IMR-90 (cell line): ENCODE data around the gene PLEKHG5. TPM values are rescaled to one million over a fixed set of nuclear protein-coding genes. Genes with fewer than 3 reads are reported as not detected.

Source experiments
- ATAC-seq: fragments of 200-7000 bp; cut with Tn5 transposase; 2 replicates; pipeline ENCODE4 v1.9.1; 2020; ENCODE audit warnings: low read depth, mild to moderate bottlenecking, moderate library complexity
- BruUV-seq: library from RNA; stranded (reverse); fragments of 400-500 nt; replicated peaks from 2 replicates; lab custom pipeline; 2021; lab: Mats Ljungman, UMichigan
- CTCF ChIA-PET: fragments of 300-600 bp; formaldehyde crosslinking; extraction: SDS; loops from one replicate; lab custom pipeline; 2021; ENCODE audit warnings: antibody characterized with exemption; lab: Yijun Ruan, JAX
- POLR2A ChIA-PET: fragments of 300-600 bp; sonication (Branson Sonifier 250); formaldehyde crosslinking; loops from one replicate; lab custom pipeline; 2022; ENCODE audit warnings: antibody characterized with exemption; ENCODE audit not compliant: unreplicated experiment; lab: Charles Lee
- DNase-seq: peaks from one replicate; pipeline ENCODE4 v3.0.0; 2013
- H2AFZ ChIP-seq: replicated peaks from 2 replicates; pipeline ENCODE3; 2013; ENCODE audit warnings: low read length, mild to moderate bottlenecking; ENCODE audit not compliant: poor library complexity
- H2AK5ac ChIP-seq: 2 replicates; pipeline ENCODE4 v1.6.1; 2013; ENCODE audit warnings: low read depth, low read length, inconsistent platforms
- H2AK9ac ChIP-seq: replicated peaks from 2 replicates; pipeline ENCODE3; 2013; ENCODE audit warnings: mild to moderate bottlenecking, low read depth, low read length, moderate library complexity; ENCODE audit not compliant: poor library complexity
- H2BK120ac ChIP-seq: 2 replicates; pipeline ENCODE4 v1.6.1; 2013; ENCODE audit warnings: low read depth, low read length, inconsistent platforms
- H2BK15ac ChIP-seq: 3 replicates; pipeline ENCODE4 v1.6.1; 2013; ENCODE audit warnings: low read depth, low read length, inconsistent platforms
- H2BK20ac ChIP-seq: 2 replicates; pipeline ENCODE4 v1.6.1; 2013; ENCODE audit warnings: low read depth, mild to moderate bottlenecking, inconsistent platforms, low read length, moderate library complexity
- H2BK5ac ChIP-seq: 2 replicates; pipeline ENCODE4 v1.6.1; 2013; ENCODE audit warnings: mild to moderate bottlenecking, low read depth, low read length, inconsistent platforms; ENCODE audit not compliant: poor library complexity, severe bottlenecking
- H3K14ac ChIP-seq: replicated peaks from 2 replicates; pipeline ENCODE4 v1.6.1; 2013; ENCODE audit warnings: low read depth, low read length, inconsistent platforms
- H3K18ac ChIP-seq: 2 replicates; pipeline ENCODE4 v1.6.1; 2013; ENCODE audit warnings: low read depth, low read length, control low read depth
- H3K23ac ChIP-seq: 2 replicates; pipeline ENCODE4 v1.6.1; 2013; ENCODE audit warnings: low read depth, low read length, inconsistent platforms
- H3K27ac ChIP-seq: 2 replicates; pipeline ENCODE4 v1.5.1; 2013; ENCODE audit warnings: mild to moderate bottlenecking, control low read depth, low read length; ENCODE audit not compliant: insufficient read depth
- H3K27me3 ChIP-seq: 2 replicates; pipeline ENCODE4 v1.6.1; 2013; ENCODE audit warnings: low read length; ENCODE audit not compliant: control insufficient read depth, insufficient read depth
- H3K36me3 ChIP-seq: 2 replicates; pipeline ENCODE4 v1.6.1; 2013; ENCODE audit warnings: low read length, mixed read lengths; ENCODE audit not compliant: control insufficient read depth, insufficient read depth
- H3K4ac ChIP-seq: 2 replicates; pipeline ENCODE4 v1.6.1; 2013; ENCODE audit warnings: low read depth, low read length, inconsistent platforms
- H3K4me1 ChIP-seq: 2 replicates; pipeline ENCODE4 v1.6.1; 2013; ENCODE audit warnings: low read length, mixed read lengths; ENCODE audit not compliant: control insufficient read depth, insufficient read depth
- H3K4me2 ChIP-seq: 2 replicates; pipeline ENCODE4 v1.6.1; 2013; ENCODE audit warnings: low read depth, mild to moderate bottlenecking, control low read depth, low read length, moderate library complexity
- H3K4me3 ChIP-seq: 2 replicates; pipeline ENCODE4 v1.5.1; 2013; ENCODE audit warnings: low read depth, mild to moderate bottlenecking, control low read depth, low read length, moderate library complexity; ENCODE audit not compliant: insufficient read depth
- H3K56ac ChIP-seq: 2 replicates; pipeline ENCODE4 v1.6.1; 2013; ENCODE audit warnings: low read length, inconsistent platforms; ENCODE audit not compliant: insufficient read depth; ENCODE audit errors: extremely low read depth
- H3K79me1 ChIP-seq, 2 experiments: 2 replicates each; pipeline ENCODE4 v1.6.1; 2013; ENCODE audit warnings: low read length in 2 of 2, inconsistent platforms in 1 of 2, low read depth in 1 of 2
- H3K9ac ChIP-seq: 2 replicates; pipeline ENCODE4 v1.6.1; 2013; ENCODE audit warnings: low read depth, low read length, control low read depth
- H3K9me1 ChIP-seq: 2 replicates; pipeline ENCODE4 v1.6.1; 2013; ENCODE audit warnings: low read length, inconsistent platforms; ENCODE audit not compliant: insufficient read depth
- H3K9me3 ChIP-seq: 2 replicates; pipeline ENCODE4 v1.6.1; 2013; ENCODE audit warnings: low read length; ENCODE audit not compliant: control insufficient read depth, insufficient read depth
- H4K20me1 ChIP-seq: 2 replicates; pipeline ENCODE4 v1.6.1; 2013; ENCODE audit warnings: low read length, inconsistent platforms; ENCODE audit not compliant: insufficient read depth
- H4K5ac ChIP-seq: 2 replicates; pipeline ENCODE4 v1.6.1; 2013; ENCODE audit warnings: mild to moderate bottlenecking, low read depth, low read length, control low read depth
- H4K8ac ChIP-seq, 2 experiments: 2 replicates each; pipeline ENCODE4 v1.6.1; 2013; ENCODE audit warnings: low read depth in 2 of 2, low read length in 2 of 2, control low read depth in 1 of 2, inconsistent platforms in 1 of 2
- H4K91ac ChIP-seq: 2 replicates; pipeline ENCODE4 v1.6.1; 2013; ENCODE audit warnings: low read depth, low read length, inconsistent platforms; ENCODE audit not compliant: insufficient read depth
- CHD1 ChIP-seq: IDR thresholded peaks from 2 replicates; pipeline ENCODE4 v1.6.1; 2012; ENCODE audit warnings: low read depth, low read length, improper control_type of control experiment
- MAFK ChIP-seq: IDR thresholded peaks from 2 replicates; pipeline ENCODE4 v1.6.1; 2012; ENCODE audit warnings: low read depth, low read length, improper control_type of control experiment
- WGBS, 2 experiments: methylation state at CpG; one replicate each; pipeline versions ENCODE4 v1.1.5 to v1.1.7; 2013; ENCODE audit warnings: missing lambda C conversion rate in 2 of 2; ENCODE audit not compliant: insufficient read length in 1 of 2; ENCODE audit errors: extremely low coverage in 2 of 2; 5-methylcytosine and 5-hydroxymethylcytosine counted together
- dilution Hi-C: fragments of 300-500 bp; cut with HindIII; formaldehyde crosslinking; loops from one replicate; pipeline ENCODE4 v1.14.3; 2018; ENCODE audit warnings: low sequenced_read_pairs; ENCODE audit not compliant: unreplicated experiment
- in situ Hi-C: fragments of 300-500 bp; cut with MboI; formaldehyde crosslinking; loops from 3 replicates; pipeline ENCODE4 v1.14.3; 2019; ENCODE audit warnings: low sequenced_read_pairs, inconsistent platforms, mixed read lengths
- intact Hi-C: fragments of 100-400 bp; cut with micrococcal nuclease; formaldehyde crosslinking; loops from 2 replicates; pipeline ENCODE4 v1.10.0; 2022
- polyA plus RNA-seq, 3 experiments: library from polyadenylated mRNA; depleted of rRNA; stranded (reverse); fragments of >200 nt; gene quantifications; 2 replicates each; pipeline ENCODE4 v1.2.3, GENCODE V29; 2012; ENCODE audit warnings: low replicate concordance in 1 of 3
- total RNA-seq: library from RNA; depleted of rRNA; stranded (reverse); fragments of >200 nt; gene quantifications from 2 replicates; pipeline ENCODE4 v1.2.3, GENCODE V29; 2012

The PLEKHG5 gene
- total and polyA plus RNA-seq, 2 of the 4 experiments (the other 2 are of a cell fraction): 4.8 to 11.6 TPM

- ChIA-PET CTCF (no interaction called here), POLR2A (no interaction called here)
- H3K9me3 ChIP-seq: no peaks in the 10 kb centered on the region
- H3K9me1 ChIP-seq: no peaks in the 10 kb centered on the region
- H3K27me3 ChIP-seq: no peaks in the 10 kb centered on the region
- peaks cover 42% of the 10 kb centered on the region for H3K36me3 ChIP-seq
- no peak overlapping the region for H3K14ac ChIP-seq
- intact Hi-C loops (no loop called here), in situ Hi-C loops (no loop called here), dilution Hi-C loops (no loop called here)
- TF ChIP-seq CHD1 (no peak), MAFK (no peak)
- WGBS, 2 experiments: no CpG with 5 or more reads among the region's 5 CpGs
- no peak overlapping the region for H3K4ac ChIP-seq
- H4K8ac ChIP-seq: no peak overlapping the region
- H3K4me2 ChIP-seq: no peak overlapping the region
- no peak for ATAC-seq
- H2BK120ac ChIP-seq: no peak overlapping the region
- no peak overlapping the region for H2AK9ac ChIP-seq
- no peaks in the 10 kb centered on the region for H4K20me1 ChIP-seq
- no peak overlapping the region for H4K91ac ChIP-seq
- H3K4me1 ChIP-seq: no peaks in the 10 kb centered on the region
- no peak overlapping the region for H2AK5ac ChIP-seq
- DNase-seq: no peak
- no peaks in the 10 kb centered on the region for H3K79me1 ChIP-seq
- H3K23ac ChIP-seq: no peak overlapping the region
- no peak overlapping the region for H3K4me3 ChIP-seq
- no TSS peak for BruUV-seq
- H3K56ac ChIP-seq: no peak overlapping the region
- no peak overlapping the region for H3K18ac ChIP-seq
- no peak overlapping the region for H2AFZ ChIP-seq
- H2BK5ac ChIP-seq: no peak overlapping the region
- no peak overlapping the region for H3K27ac ChIP-seq
- no peak overlapping the region for H3K9ac ChIP-seq
- no peak overlapping the region for H2BK15ac ChIP-seq
- no peak overlapping the region for H4K5ac ChIP-seq
- H2BK20ac ChIP-seq: no peak overlapping the region
Measured at GRCh38 chr1:6466751-6467150, 24.7 kb downstream of the PLEKHG5 start.
